Measurements from ENCODE around the gene ARFGEF3.
"Not testable (repeated sequence)": the region's sequence is repeated elsewhere in the genome, so short reads cannot be mapped to it uniquely, and the experiment has no call there.

Gene ARFGEF3

GRCh38 chr6:138211601-138212000, 49.9 kb downstream of the ARFGEF3 start:
- DNase-seq, result no peak

- not testable (repeated sequence) for DNase-seq
These were observed 50.8 kb downstream of the ARFGEF3 start for GRCh38 chr6:138212530-138212929.

GRCh38 chr6:138215093-138215782, 53.5 kb downstream of the ARFGEF3 start:
- DNase-seq, result no peak

DNA sequence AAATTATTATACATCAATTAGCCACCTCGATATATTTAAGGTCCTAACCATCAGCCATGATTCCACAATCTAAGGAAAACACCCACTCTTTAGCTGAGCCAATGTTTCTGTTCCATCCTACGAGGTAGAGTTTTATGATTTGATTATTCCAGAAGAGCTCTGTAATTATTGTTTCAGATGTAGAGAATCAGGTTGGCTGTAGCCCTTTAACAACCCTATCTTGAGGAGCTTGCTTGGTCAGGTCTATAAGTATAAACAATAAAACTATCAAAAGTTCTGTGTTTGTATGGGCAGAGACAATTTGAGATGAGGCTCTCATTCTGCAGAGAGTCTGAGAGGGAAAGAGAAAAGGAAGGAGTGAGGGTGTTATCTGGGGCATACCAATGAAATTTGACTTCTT, 56.7 kb downstream of the ARFGEF3 start, which contains the start of gene PBOV1:
TSS of gene PBOV1 (minus strand) at position 43 of the 400 bp plus-strand sequence. CDS start 96 bp downstream, outside the sequence.
- DNase-seq, result no peak

GRCh38 chr6:138219398-138219797, 57.7 kb downstream of the ARFGEF3 start:
- no peak for DNase-seq

DNA sequence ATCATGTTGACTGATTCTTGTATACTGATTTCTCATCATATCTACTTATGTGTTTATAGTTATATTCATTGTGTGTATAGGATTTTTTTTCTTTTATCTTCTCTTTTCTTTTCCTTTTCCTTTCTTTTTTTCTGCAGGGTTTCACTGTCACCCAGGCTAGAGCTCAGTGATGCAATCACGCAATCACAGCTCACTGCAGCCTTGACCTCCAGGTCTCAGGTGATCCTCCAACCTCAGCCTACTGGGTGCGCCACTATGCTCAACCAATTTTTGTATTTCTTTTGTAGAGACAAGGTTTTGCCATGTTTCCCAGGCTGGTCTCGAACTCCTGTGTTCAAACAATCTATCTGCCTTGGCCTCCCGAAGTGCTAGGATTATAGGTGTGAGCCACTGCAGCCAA, 58.2 kb downstream of the ARFGEF3 start:
- no peak for DNase-seq

DNA sequence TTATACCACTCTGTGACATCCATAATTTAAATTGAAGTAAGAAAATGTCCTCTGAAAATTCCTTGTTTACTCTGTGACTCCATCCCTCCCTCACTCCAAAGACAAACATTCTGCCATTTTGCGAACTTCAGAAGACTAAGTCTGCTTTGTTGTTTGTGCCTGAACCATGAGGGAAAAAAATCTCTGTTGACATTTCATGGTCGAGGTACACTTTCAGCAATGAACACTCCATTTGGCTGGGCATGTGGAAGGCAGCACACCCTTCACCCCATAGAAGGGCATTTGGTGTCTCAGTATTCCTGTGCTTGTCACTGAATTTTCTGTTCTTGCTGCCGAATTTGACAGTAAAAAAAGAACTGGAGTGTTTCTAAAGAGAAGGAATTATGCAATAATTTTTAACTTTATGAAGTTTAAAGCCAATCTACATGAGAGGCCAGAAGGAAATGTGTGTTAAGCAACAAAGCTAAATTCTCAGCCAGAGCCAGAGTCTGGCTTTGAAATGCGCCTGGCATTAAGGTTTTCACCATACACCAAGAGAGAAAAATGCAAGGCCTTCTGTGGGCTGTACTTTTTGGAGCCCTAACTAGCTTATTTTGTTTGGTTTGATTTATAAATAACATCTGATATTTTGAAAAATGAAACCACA, 61.3 kb downstream of the ARFGEF3 start:
- no peak for DNase-seq

GRCh38 chr6:138225953-138226352, 64.2 kb downstream of the ARFGEF3 start:
- DNase-seq, result no peak

GRCh38 chr6:138226700-138227315, 65.1 kb downstream of the ARFGEF3 start:
- DNase-seq, result no peak

- DNase-seq, result no peak
These were observed 65.6 kb downstream of the ARFGEF3 start for GRCh38 chr6:138227316-138227781.

- no peak for DNase-seq
These were observed 67.3 kb downstream of the ARFGEF3 start for GRCh38 chr6:138229072-138229471.

GRCh38 chr6:138229663-138230179, 68.0 kb downstream of the ARFGEF3 start:
- no peak for DNase-seq

- no peak for DNase-seq
These were observed 68.5 kb downstream of the ARFGEF3 start for GRCh38 chr6:138230221-138230620.

DNA sequence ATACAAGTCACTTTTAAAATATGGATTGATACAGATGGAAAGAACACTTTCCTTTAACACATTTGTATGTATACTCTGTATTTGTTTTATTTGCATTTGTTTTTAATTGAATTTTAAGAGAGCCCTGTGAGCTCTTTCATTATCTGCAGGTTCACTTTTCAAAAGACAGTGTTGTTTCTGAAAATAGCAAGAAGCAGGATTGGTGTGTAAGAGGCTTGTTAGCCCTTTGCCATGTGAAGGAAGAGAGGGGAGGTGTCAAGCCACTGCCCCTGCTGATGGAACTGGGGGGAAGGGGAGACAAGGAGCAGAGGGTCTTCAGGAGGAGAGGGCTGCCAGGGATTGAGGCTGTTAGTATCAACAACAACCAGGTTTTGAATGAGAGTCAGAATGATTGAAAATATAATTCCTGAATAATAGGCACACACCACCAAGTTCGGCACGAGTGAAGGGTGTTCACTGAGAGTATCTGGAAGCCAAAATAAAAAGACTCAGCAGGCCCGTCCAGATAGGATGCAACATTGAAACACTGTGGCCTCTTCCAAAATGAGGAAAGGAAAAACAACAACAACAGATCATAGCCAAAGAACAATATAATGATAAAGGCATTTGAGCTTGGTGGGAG, 69.1 kb downstream of the ARFGEF3 start:
- no peak for DNase-seq

DNA sequence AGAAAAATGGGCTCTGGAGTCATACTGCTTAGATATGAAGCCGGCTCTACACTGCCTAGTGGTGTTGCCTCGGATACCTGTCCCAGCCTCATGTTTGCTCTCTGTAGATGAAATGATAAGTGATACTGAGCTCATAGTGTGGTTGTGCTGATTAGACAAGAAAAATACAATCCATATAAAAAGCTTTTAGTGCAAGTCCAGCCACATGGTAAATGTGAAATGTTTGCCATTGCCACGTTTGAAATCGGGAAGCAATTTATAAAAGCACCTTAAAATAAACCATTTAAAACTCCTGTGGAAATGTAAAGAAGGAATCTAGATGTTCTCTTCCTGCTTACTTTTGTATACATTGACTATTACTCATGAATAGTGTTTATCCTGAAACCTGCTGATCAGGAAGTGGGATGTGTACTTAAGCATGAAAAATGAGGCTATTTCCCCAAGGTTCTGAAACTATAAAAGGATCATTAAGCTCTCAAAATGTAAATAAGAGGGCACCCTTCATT, 69.7 kb downstream of the ARFGEF3 start:
- DNase-seq, result peak; percentile 81

DNA sequence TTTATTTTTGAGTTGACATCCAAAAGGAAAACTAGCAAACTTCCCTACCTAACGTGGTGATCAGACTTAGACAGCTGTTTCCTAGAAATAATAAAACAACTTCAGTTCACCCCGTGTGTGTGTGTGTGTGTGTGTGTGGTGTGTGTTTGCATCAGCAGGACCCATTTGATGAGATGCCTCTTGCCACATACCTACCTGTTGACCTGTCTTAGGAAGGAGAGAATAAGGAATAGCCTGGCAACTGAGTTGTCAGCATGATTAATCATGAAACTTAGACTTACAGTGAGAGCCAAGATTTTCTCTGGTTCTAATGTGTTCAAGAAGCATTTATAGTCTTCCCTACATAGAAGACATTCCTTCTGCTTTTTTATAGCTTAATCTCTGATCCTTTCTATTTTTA, 72.6 kb downstream of the ARFGEF3 start:
- DNase-seq, result no peak

DNA sequence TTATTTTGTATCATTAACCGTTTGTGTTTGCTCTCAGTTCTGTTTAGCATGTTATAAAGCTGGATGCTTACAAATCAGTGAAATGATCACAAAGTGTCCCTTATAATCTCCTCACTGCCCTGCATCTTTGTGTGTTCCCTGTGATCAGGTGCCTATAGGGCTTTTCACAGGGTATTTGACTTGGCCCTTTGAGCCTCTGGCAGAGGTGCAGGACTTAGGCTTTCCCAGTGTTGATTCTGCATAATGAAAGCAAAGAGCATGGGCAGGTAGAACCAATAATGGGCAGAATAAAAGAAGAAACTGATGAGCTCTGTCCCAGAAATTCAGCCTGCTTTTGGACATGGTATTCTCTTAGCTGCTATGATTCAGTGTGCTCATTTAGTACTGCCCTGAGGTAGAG, 73.5 kb downstream of the ARFGEF3 start:
- DNase-seq, result no peak

DNA sequence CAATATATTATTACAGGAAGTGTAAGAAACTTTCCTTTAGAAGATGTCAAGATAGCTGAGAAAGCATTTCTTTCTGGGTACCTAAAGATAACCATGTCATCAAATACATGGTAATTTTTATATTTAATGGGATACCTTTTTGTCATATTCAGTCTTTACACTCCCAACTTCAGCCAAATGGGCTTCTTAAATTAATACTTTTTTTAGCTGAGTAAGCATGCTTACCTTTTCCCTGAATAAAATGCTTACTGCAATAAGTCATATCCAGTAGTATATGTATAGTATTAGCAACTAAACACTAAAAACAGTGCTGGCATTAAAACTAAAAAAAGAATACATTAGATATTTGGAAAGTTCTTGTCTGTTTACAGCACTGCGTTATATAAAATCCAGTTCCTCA, 74.0 kb downstream of the ARFGEF3 start:
- no peak for DNase-seq

DNA sequence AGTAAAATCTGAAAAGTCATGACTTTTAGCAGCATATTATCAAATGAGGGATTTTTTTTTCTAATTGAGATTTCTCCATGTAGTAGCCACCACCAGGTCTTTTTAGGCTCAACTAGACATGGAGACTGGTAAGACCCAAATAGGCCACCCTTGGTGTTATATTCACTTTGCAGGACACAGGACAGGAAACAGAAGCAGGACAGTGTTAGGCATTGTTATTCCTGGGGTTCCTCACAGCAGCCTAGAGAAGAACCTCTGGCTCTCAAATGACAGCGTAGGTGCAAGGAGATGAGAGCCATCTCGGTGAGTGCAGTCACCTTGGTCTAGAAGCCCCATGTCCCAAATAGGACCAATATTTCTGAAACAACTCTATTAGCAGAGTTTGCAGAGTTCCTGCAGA, 75.7 kb downstream of the ARFGEF3 start:
- DNase-seq, result no peak

- DNase-seq, result no peak
These were observed 76.6 kb downstream of the ARFGEF3 start for GRCh38 chr6:138238368-138238767.

DNA sequence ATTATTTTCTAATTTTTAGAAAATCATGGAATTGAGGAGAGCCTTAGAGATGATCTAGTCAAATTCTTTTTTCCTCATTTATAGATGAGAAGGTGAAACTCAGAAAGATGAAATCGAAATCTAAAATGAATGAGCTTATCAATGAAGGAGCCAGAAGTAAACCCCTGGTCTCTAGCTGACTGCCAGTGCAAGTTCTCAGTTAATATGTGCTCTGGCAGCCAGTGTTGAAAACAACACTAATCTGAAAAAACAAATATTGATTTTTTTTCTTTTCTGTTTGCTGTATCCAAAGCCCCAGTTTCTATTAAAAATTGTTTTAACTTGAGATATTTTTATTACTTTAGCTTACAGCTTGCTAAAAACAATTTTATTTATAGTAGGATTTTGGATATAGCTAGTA, 78.0 kb downstream of the ARFGEF3 start:
- DNase-seq, result no peak

- DNase-seq, result no peak
These were observed 78.9 kb downstream of the ARFGEF3 start for GRCh38 chr6:138240476-138241245.
